ENCODE measurements around the gene GLIS1.

Gene GLIS1

DNA sequence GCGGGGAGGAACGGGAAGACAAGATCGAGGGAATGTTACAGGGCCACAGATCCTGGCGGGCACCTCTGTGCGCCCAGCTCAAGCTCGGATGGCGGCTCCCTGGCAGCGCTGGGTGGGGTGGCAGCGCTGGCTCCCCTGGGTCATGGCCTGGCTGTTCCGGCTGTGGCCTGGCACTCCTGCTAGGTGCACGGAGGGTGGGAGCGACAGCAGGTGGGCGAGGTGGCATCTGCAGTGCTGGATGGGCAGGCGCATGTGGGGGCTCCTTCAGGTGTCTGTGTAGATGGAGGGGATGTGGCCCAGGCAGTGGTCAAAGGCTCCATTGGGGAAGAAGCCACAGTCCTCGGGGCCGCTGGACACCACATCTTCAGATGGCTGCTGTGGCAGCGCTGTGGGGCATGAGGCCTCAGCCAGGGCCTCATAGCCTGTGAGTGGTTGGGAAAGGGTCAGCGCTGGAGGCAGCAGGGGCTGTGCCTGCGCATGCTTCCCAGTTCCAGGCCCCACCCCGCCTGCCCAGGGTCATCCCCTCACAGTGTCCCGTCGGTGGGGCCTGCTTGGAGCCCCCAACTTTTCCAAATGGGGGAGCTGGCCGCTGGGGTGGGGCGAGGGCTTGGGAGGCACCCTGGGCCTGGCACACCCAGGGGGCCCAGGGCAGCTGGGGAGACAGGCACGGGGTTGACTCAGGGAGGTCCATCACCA is 232.5 kb downstream of the GLIS1 start:
- H3K79me2 ChIP-seq (ENCODE audit: insufficient read depth, low read length): no peaks in the 10 kb centered on the region
- H3K4me3 ChIP-seq (ENCODE audit: insufficient read depth, low read length, poor library complexity, severe bottlenecking): no peak overlapping the region
- TF ChIP-seq, protein P1, sequence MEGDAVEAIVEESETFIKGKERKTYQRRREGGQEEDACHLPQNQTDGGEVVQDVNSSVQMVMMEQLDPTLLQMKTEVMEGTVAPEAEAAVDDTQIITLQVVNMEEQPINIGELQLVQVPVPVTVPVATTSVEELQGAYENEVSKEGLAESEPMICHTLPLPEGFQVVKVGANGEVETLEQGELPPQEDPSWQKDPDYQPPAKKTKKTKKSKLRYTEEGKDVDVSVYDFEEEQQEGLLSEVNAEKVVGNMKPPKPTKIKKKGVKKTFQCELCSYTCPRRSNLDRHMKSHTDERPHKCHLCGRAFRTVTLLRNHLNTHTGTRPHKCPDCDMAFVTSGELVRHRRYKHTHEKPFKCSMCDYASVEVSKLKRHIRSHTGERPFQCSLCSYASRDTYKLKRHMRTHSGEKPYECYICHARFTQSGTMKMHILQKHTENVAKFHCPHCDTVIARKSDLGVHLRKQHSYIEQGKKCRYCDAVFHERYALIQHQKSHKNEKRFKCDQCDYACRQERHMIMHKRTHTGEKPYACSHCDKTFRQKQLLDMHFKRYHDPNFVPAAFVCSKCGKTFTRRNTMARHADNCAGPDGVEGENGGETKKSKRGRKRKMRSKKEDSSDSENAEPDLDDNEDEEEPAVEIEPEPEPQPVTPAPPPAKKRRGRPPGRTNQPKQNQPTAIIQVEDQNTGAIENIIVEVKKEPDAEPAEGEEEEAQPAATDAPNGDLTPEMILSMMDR (IDR thresholded peaks at IDR 0.05; ENCODE audit: insufficient read depth, low read length, poor library complexity, severe bottlenecking): no peak
- no peak for TF ChIP-seq EZH2phosphoT487 (conservative IDR thresholded peaks at IDR 0.05; ENCODE audit: low read length)
- H3F3A ChIP-seq (ENCODE audit: insufficient read depth): no peaks in the 10 kb centered on the region
- no peak overlapping the region for H3K4me2 ChIP-seq (ENCODE audit: low read depth, low read length, poor library complexity, severe bottlenecking)
- H4K20me1 ChIP-seq (ENCODE audit: low read depth, low read length): no peaks in the 10 kb centered on the region
- no peaks in the 10 kb centered on the region for H3K27me3 ChIP-seq (ENCODE audit: low read length)
- no peak overlapping the region for H2AFZ ChIP-seq (ENCODE audit: low read depth, low read length, severe bottlenecking)
- no peak overlapping the region for H3K9ac ChIP-seq (ENCODE audit: low read length)
- no peaks in the 10 kb centered on the region for H3K9me3 ChIP-seq (ENCODE audit: insufficient read depth, low read length)
- no peak overlapping the region for H3K27ac ChIP-seq (ENCODE audit: low read depth, low read length)
- H3K9me2 ChIP-seq (replicated peaks; ENCODE audit: insufficient read depth, low read length): no peaks in the 10 kb centered on the region
- no peaks in the 10 kb centered on the region for H3K36me3 ChIP-seq (ENCODE audit: low read length)

DNA sequence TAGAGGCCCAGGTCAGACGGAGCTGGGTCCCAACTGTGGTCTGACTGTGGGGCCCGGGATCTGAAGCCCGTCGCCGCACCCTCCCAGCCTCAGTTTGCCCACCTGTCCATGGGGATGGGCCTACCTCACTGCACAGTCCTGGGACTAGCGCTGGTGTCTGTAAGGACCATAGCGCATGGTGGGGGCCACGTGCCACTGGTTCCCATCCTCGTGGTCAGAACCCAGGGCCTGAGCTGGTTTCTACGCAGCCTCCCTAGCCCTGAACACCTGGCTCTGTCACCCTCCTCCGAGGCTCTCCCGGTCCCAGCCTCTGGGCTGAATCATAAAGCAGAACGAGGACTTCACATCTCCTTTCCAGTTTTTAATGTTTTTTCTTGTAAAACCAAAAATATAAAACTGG is 233.1 kb downstream of the GLIS1 start:
- Histone ChIP-seq H3K4me3 (ENCODE audit: insufficient read depth, low read length, poor library complexity, severe bottlenecking) (no peak overlapping the region), H3F3A (ENCODE audit: insufficient read depth) (no peaks in the 10 kb centered on the region), H3K9me3 (ENCODE audit: insufficient read depth, low read length) (no peaks in the 10 kb centered on the region), H3K79me2 (ENCODE audit: insufficient read depth, low read length) (no peaks in the 10 kb centered on the region), H4K20me1 (ENCODE audit: low read depth, low read length) (no peaks in the 10 kb centered on the region), H3K9me2 (replicated peaks; ENCODE audit: insufficient read depth, low read length) (no peaks in the 10 kb centered on the region), H3K27me3 (ENCODE audit: low read length) (no peaks in the 10 kb centered on the region), H3K27ac (ENCODE audit: low read depth, low read length) (no peak overlapping the region), H3K36me3 (ENCODE audit: low read length) (no peaks in the 10 kb centered on the region), H2AFZ (ENCODE audit: low read depth, low read length, severe bottlenecking) (no peak overlapping the region), H3K9ac (ENCODE audit: low read length) (no peak overlapping the region), H3K4me2 (ENCODE audit: low read depth, low read length, poor library complexity, severe bottlenecking) (no peak overlapping the region)
- TF ChIP-seq, protein P1 (IDR thresholded peaks at IDR 0.05; ENCODE audit: insufficient read depth, low read length, poor library complexity, severe bottlenecking): no peak
- no peak for TF ChIP-seq EZH2phosphoT487 (conservative IDR thresholded peaks at IDR 0.05; ENCODE audit: low read length)

DNA sequence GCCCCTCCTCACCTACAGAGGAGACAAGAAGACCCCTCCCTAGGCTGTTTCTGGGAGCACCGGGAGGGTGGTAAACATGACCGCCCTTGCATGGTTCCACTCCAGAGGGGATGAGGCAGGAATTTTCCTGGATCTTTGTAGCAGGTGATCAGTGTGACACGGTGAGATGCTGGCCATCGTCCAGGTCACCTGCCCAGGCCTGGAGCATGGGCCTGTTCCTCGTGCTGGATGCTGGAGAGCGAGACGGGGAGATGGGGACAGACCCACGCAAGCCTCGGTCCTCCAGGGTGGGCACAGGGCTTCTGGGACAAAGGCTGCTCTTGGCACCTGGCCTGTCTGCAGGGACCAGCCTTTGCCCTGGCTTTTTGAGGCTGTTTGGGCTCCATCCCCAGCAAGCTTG is 233.6 kb downstream of the GLIS1 start:
- Histone ChIP-seq H4K20me1 (ENCODE audit: low read depth, low read length) (no peaks in the 10 kb centered on the region), H2AFZ (ENCODE audit: low read depth, low read length, severe bottlenecking) (no peak overlapping the region), H3K27ac (ENCODE audit: low read depth, low read length) (no peak overlapping the region), H3K9me2 (replicated peaks; ENCODE audit: insufficient read depth, low read length) (no peaks in the 10 kb centered on the region), H3K36me3 (ENCODE audit: low read length) (no peaks in the 10 kb centered on the region), H3K4me2 (ENCODE audit: low read depth, low read length, poor library complexity, severe bottlenecking) (no peak overlapping the region), H3K9me3 (ENCODE audit: insufficient read depth, low read length) (no peaks in the 10 kb centered on the region), H3K79me2 (ENCODE audit: insufficient read depth, low read length) (no peaks in the 10 kb centered on the region), H3K27me3 (ENCODE audit: low read length) (no peaks in the 10 kb centered on the region), H3K4me3 (ENCODE audit: insufficient read depth, low read length, poor library complexity, severe bottlenecking) (no peak overlapping the region), H3F3A (ENCODE audit: insufficient read depth) (no peaks in the 10 kb centered on the region), H3K9ac (ENCODE audit: low read length) (no peak overlapping the region)
- no peak for TF ChIP-seq EZH2phosphoT487 (conservative IDR thresholded peaks at IDR 0.05; ENCODE audit: low read length)
- TF ChIP-seq, protein P1 (IDR thresholded peaks at IDR 0.05; ENCODE audit: insufficient read depth, low read length, poor library complexity, severe bottlenecking): no peak
